Measurements from ENCODE around the gene PRR35. TPM values are rescaled to one million over a fixed set of nuclear protein-coding genes. Genes with fewer than 3 reads are reported as not detected.
A peak's percentile ranks its signal among the peaks of the same experiment; 100 is the strongest.

PRR35 gene
- total RNA-seq, 1 experiment from 2014 or later = 0.28 TPM

- no peaks in the 10 kb centered on the region for H3K27me3 ChIP-seq (ENCODE audit: control insufficient read depth, insufficient read depth, low read length)
- no peaks in the 10 kb centered on the region for H3K36me3 ChIP-seq (replicated peaks; ENCODE audit: control insufficient read depth, insufficient read depth, low read length)
- H3K4me3 ChIP-seq (ENCODE audit: insufficient read depth, low read depth, low read length) = no peak overlapping the region
- DNase-seq = no peak
Observed at GRCh38 chr16:524274-525040, 35.7 kb upstream of the PRR35 start.

GRCh38 chr16:525123-525519 lies 35.1 kb upstream of the PRR35 start:
- peaks cover 2% of the 10 kb centered on the region; the same call in 1 of the 2 replicates for H3K36me3 ChIP-seq (replicated peaks; ENCODE audit: control insufficient read depth, insufficient read depth, low read length)
- no peak for DNase-seq
- H3K27me3 ChIP-seq (ENCODE audit: control insufficient read depth, insufficient read depth, low read length) = no peaks in the 10 kb centered on the region
- no peak overlapping the region for H3K4me3 ChIP-seq (ENCODE audit: insufficient read depth, low read depth, low read length)

- H3K27me3 ChIP-seq (ENCODE audit: control insufficient read depth, insufficient read depth, low read length) = no peaks in the 10 kb centered on the region
- peaks cover 2% of the 10 kb centered on the region; the same call in 1 of the 2 replicates for H3K36me3 ChIP-seq (replicated peaks; ENCODE audit: control insufficient read depth, insufficient read depth, low read length)
- no peak for DNase-seq
- H3K4me3 ChIP-seq (ENCODE audit: insufficient read depth, low read depth, low read length) = no peak overlapping the region
Observed at GRCh38 chr16:525520-526180, 34.5 kb upstream of the PRR35 start.

- DNase-seq = peak; percentile 88
Observed at GRCh38 chr16:526181-527014, 33.8 kb upstream of the PRR35 start.

GRCh38 chr16:527015-527903 lies 32.9 kb upstream of the PRR35 start, which contains the start of gene CAPN15:
Gene CAPN15, plus strand, starts transcription at chr16:527712. Its CDS starts 19,127 bp downstream, at chr16:546839.
- peak within 1 kb of the TSS; percentile 84 for H3K4me3 ChIP-seq (ENCODE audit: insufficient read depth, low read depth, low read length)
- no peaks in the 10 kb centered on the region for H3K27me3 ChIP-seq (ENCODE audit: control insufficient read depth, insufficient read depth, low read length)
- peak; percentile 97 for DNase-seq
- H3K36me3 ChIP-seq (replicated peaks; ENCODE audit: control insufficient read depth, insufficient read depth, low read length) = peaks cover 2% of the 10 kb centered on the region; the same call in 1 of the 2 replicates

More at GRCh38 chr16:526181-527014, 33.8 kb upstream of the PRR35 start:
- peaks cover 2% of the 10 kb centered on the region; the same call in 1 of the 2 replicates for H3K36me3 ChIP-seq (replicated peaks; ENCODE audit: control insufficient read depth, insufficient read depth, low read length)
- peak overlapping the region; percentile 84 for H3K4me3 ChIP-seq (ENCODE audit: insufficient read depth, low read depth, low read length)
- no peaks in the 10 kb centered on the region for H3K27me3 ChIP-seq (ENCODE audit: control insufficient read depth, insufficient read depth, low read length)

GRCh38 chr16:528111-529011 lies 31.8 kb upstream of the PRR35 start:
- peaks cover 2% of the 10 kb centered on the region; the same call in 1 of the 2 replicates for H3K36me3 ChIP-seq (replicated peaks; ENCODE audit: control insufficient read depth, insufficient read depth, low read length)
- peak; percentile 84 for DNase-seq
- H3K4me3 ChIP-seq (ENCODE audit: insufficient read depth, low read depth, low read length) = peak overlapping the region; percentile 76
- no peaks in the 10 kb centered on the region for H3K27me3 ChIP-seq (ENCODE audit: control insufficient read depth, insufficient read depth, low read length)

GRCh38 chr16:529012-529575 lies 31.1 kb upstream of the PRR35 start:
- Histone ChIP-seq H3K27me3 (ENCODE audit: control insufficient read depth, insufficient read depth, low read length) (no peaks in the 10 kb centered on the region), H3K4me3 (ENCODE audit: insufficient read depth, low read depth, low read length) (peak overlapping the region; percentile 76), H3K36me3 (replicated peaks; ENCODE audit: control insufficient read depth, insufficient read depth, low read length) (peaks cover 2% of the 10 kb centered on the region; the same call in 1 of the 2 replicates)
- DNase-seq = no peak

- no peak overlapping the region for H3K4me3 ChIP-seq (ENCODE audit: insufficient read depth, low read depth, low read length)
- H3K36me3 ChIP-seq (replicated peaks; ENCODE audit: control insufficient read depth, insufficient read depth, low read length) = peaks cover 2% of the 10 kb centered on the region; the same call in 1 of the 2 replicates
- H3K27me3 ChIP-seq (ENCODE audit: control insufficient read depth, insufficient read depth, low read length) = no peaks in the 10 kb centered on the region
- no peak for DNase-seq
Observed at GRCh38 chr16:530111-530817, 29.9 kb upstream of the PRR35 start.

GRCh38 chr16:531494-532125 lies 28.6 kb upstream of the PRR35 start:
- DNase-seq = no peak
- H3K27me3 ChIP-seq (ENCODE audit: control insufficient read depth, insufficient read depth, low read length) = no peaks in the 10 kb centered on the region
- peaks cover 2% of the 10 kb centered on the region for H3K36me3 ChIP-seq (replicated peaks; ENCODE audit: control insufficient read depth, insufficient read depth, low read length)
- no peak overlapping the region for H3K4me3 ChIP-seq (ENCODE audit: insufficient read depth, low read depth, low read length)

GRCh38 chr16:533391-534123 lies 26.6 kb upstream of the PRR35 start:
- Histone ChIP-seq H3K4me3 (ENCODE audit: insufficient read depth, low read depth, low read length) (no peak overlapping the region), H3K36me3 (replicated peaks; ENCODE audit: control insufficient read depth, insufficient read depth, low read length) (peaks cover 2% of the 10 kb centered on the region), H3K27me3 (ENCODE audit: control insufficient read depth, insufficient read depth, low read length) (no peaks in the 10 kb centered on the region)
- peak; percentile 90 for DNase-seq

- no peak overlapping the region for H3K4me3 ChIP-seq (ENCODE audit: insufficient read depth, low read depth, low read length)
- no peaks in the 10 kb centered on the region for H3K27me3 ChIP-seq (ENCODE audit: control insufficient read depth, insufficient read depth, low read length)
- H3K36me3 ChIP-seq (replicated peaks; ENCODE audit: control insufficient read depth, insufficient read depth, low read length) = peaks cover 2% of the 10 kb centered on the region
- peak; percentile 73 for DNase-seq
Observed at GRCh38 chr16:534135-534534, 26.1 kb upstream of the PRR35 start.

Measured in H7 (cell line).